ENCODE data around the gene TMEM101. TPM values are rescaled to one million over a fixed set of nuclear protein-coding genes. Genes with fewer than 3 reads are reported as not detected.
A peak's percentile ranks its signal among the peaks of the same experiment; 100 is the strongest.

Gene TMEM101
- total and polyA plus RNA-seq, 2 of the 13 experiments (the other 11 are each of a cell fraction or from before 2014, with no cell fraction given), result 72.0 to 100 TPM

DNA sequence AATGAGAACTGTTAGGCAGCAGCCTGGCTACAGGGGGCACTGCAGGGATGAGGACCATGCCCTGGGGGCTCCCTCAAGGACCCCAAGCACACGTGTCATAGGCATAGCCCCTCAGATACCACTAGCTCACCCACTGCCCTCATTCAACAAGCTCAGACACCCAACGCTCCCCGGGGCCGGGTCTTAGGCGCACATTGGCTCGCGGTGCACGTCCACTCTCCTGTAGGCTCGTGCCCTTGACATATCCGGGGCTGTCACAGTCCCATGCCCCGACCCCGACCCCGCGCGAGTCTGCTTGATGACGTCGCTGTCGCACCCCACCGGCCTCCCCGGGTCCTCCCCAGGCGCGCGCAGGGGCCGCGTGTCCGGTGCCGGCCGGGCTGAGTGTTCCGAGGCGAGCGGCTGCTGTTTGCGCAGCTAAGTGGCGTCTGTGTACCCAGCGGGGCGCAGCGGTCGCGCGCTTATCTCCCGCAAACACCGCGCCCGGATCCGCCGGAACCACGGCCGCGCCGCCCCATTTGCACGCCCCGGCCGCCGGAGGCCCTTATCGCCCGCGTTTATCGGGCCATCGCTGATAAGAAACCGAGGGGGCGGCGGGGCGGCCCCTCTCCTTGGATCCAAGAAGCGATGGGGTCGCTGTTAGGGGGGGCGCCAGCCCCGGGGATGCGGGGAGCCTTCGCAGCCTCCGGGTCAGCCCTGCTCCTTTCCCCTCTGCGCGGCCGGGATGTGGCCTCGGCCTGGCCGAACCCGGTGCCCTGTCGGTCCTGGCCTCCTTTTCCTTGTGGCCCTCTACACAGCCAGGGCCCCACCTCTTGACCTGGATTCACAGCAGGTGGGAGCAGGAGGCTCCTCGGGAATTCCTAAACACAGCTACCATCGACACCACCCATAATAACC is 31.0 kb downstream of the TMEM101 start (continued):
- TF ChIP-seq, protein P1, sequence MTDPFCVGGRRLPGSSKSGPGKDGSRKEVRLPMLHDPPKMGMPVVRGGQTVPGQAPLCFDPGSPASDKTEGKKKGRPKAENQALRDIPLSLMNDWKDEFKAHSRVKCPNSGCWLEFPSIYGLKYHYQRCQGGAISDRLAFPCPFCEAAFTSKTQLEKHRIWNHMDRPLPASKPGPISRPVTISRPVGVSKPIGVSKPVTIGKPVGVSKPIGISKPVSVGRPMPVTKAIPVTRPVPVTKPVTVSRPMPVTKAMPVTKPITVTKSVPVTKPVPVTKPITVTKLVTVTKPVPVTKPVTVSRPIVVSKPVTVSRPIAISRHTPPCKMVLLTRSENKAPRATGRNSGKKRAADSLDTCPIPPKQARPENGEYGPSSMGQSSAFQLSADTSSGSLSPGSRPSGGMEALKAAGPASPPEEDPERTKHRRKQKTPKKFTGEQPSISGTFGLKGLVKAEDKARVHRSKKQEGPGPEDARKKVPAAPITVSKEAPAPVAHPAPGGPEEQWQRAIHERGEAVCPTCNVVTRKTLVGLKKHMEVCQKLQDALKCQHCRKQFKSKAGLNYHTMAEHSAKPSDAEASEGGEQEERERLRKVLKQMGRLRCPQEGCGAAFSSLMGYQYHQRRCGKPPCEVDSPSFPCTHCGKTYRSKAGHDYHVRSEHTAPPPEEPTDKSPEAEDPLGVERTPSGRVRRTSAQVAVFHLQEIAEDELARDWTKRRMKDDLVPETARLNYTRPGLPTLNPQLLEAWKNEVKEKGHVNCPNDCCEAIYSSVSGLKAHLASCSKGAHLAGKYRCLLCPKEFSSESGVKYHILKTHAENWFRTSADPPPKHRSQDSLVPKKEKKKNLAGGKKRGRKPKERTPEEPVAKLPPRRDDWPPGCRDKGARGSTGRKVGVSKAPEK (CRISPR knock-in tag; IDR thresholded peaks at IDR 0.05; ENCODE audit: borderline replicate concordance), result peak; percentile 67; the same call in 1 of the 2 replicates
- TF ChIP-seq CC2D1A (CRISPR knock-in tag; IDR thresholded peaks at IDR 0.05) (peak; percentile 79; the same call in 1 of the 2 replicates), DRAP1 (CRISPR knock-in tag; IDR thresholded peaks at IDR 0.05) (no peak; the same call in 1 of the 2 replicates), PRMT3 (CRISPR knock-in tag; IDR thresholded peaks at IDR 0.05; ENCODE audit: borderline replicate concordance, low read depth) (no peak), TFAP4 (IDR thresholded peaks at IDR 0.05; ENCODE audit: borderline replicate concordance, low read depth) (peak; percentile 70; the same call in 1 of the 2 replicates), NFKBIZ (CRISPR knock-in tag; IDR thresholded peaks at IDR 0.05) (0 out of 2 replicates have a peak, but pooled peaks have one; percentile 24), ZBTB46 (CRISPR knock-in tag; IDR thresholded peaks at IDR 0.05; ENCODE audit: borderline replicate concordance) (peak; percentile 90; the same call in 1 of the 2 replicates), PLRG1 (conservative IDR thresholded peaks at IDR 0.05) (no peak), HNF4G (IDR thresholded peaks at IDR 0.05; ENCODE audit: borderline replicate concordance, low read depth, low read length) (no peak; the same call in 1 of the 2 replicates), HNF4G (CRISPR knock-in tag; IDR thresholded peaks at IDR 0.05; ENCODE audit: borderline replicate concordance, low read depth) (peak; percentile 46; the same call in 1 of the 2 replicates), ZNF777 (CRISPR knock-in tag; IDR thresholded peaks at IDR 0.05) (peak; percentile 83), ZNF709 (CRISPR knock-in tag; IDR thresholded peaks at IDR 0.05) (peak; percentile 91), MED1 (CRISPR knock-in tag; IDR thresholded peaks at IDR 0.05) (peak; percentile 93), HOXA7 (CRISPR knock-in tag; IDR thresholded peaks at IDR 0.05) (no peak), ZNF24 (IDR thresholded peaks at IDR 0.05) (no peak), ZNF281 (CRISPR knock-in tag; IDR thresholded peaks at IDR 0.05; ENCODE audit: borderline replicate concordance) (no peak), ZNF230 (CRISPR knock-in tag; IDR thresholded peaks at IDR 0.05) (peak; percentile 81; the same call in 1 of the 2 replicates), MAFG (CRISPR knock-in tag; IDR thresholded peaks at IDR 0.05) (peak; percentile 39; the same call in 1 of the 2 replicates)

Data from HepG2 (cell line).